HepG2 (cell line): ENCODE results near the gene PALM. TPM values are rescaled to one million over a fixed set of nuclear protein-coding genes. Genes with fewer than 3 reads are reported as not detected.
A peak's percentile ranks its signal among the peaks of the same experiment; 100 is the strongest.

ENCODE experiments used
- CENPT ChIP-seq: sonication (generic); formaldehyde crosslinking; IDR thresholded peaks from 2 replicates; pipeline ENCODE4 v1.8.0; 2022; ENCODE audit warnings: low read depth, mild to moderate bottlenecking, moderate library complexity, missing genetic modification reagents
- NCOA1 ChIP-seq: sonication (generic); formaldehyde crosslinking; IDR thresholded peaks from 2 replicates; pipeline ENCODE4 v1.9.0; 2021; ENCODE audit warnings: missing genetic modification reagents
- POLR2AphosphoS5 ChIP-seq: IDR thresholded peaks from 2 replicates; pipeline ENCODE4 v1.6.1; 2012; ENCODE audit warnings: low read depth, low read length
- RELA ChIP-seq: sonication (generic); formaldehyde crosslinking; IDR thresholded peaks from 2 replicates; pipeline ENCODE4 v1.4.0; 2020; ENCODE audit warnings: missing genetic modification reagents
- ZNF350 ChIP-seq: sonication (generic); formaldehyde crosslinking; IDR thresholded peaks from 2 replicates; pipeline ENCODE4 v1.4.0; 2020; ENCODE audit warnings: mild to moderate bottlenecking, low read depth, missing genetic modification reagents, borderline replicate concordance
- ZNF639 ChIP-seq: conservative IDR thresholded peaks from 2 replicates; pipeline ENCODE4 v1.6.1; 2018; ENCODE audit warnings: missing genetic modification reagents
- ZSCAN12 ChIP-seq: sonication (generic); formaldehyde crosslinking; IDR thresholded peaks from 2 replicates; pipeline ENCODE4 v1.9.0; 2021; ENCODE audit warnings: mild to moderate bottlenecking, missing genetic modification reagents
- ZSCAN9 ChIP-seq: IDR thresholded peaks from 2 replicates; pipeline ENCODE4 v1.6.1; 2016; ENCODE audit warnings: borderline replicate concordance
- polyA plus RNA-seq, 8 experiments: library from polyadenylated mRNA; depleted of rRNA in 3 of 8; stranded (reverse) in 7 of 8; unstranded in 1 of 8; fragments of >200 nt; fragmentation: Illumina TruSeq in 4 of 8; extraction: Trizol in 4 of 8; gene quantifications; 2 replicates each; pipeline versions ENCODE4 v1.2.1 to v1.2.3, GENCODE V29; 2011 to 2016; ENCODE audit warnings: low read depth in 4 of 8, missing spikeins in 1 of 8, mixed read lengths in 1 of 8; ENCODE audit not compliant: insufficient read depth in 1 of 8
- total RNA-seq, 5 experiments: library from RNA; depleted of rRNA; stranded (reverse); fragments of >200 nt; fragmentation: Illumina TruSeq; extraction: Trizol; gene quantifications; 2 replicates each; pipeline ENCODE4 v1.2.3, GENCODE V29; 2016; ENCODE audit warnings: low read depth in 1 of 5
- TF ChIP-seq, protein P1 (sequence below): sonication (generic); formaldehyde crosslinking; IDR thresholded peaks from 2 replicates; pipeline ENCODE4 v1.5.0; 2020; ENCODE audit warnings: missing genetic modification reagents
- TF ChIP-seq, protein P2 (sequence below), 2 experiments: sonication (generic) in 1 of 2; formaldehyde crosslinking in 1 of 2; IDR thresholded peaks; 2 replicates each; pipeline versions ENCODE4 v1.5.1 to v1.6.1; 2011 to 2020; ENCODE audit warnings: borderline replicate concordance in 1 of 2, low read depth in 1 of 2, low read length in 1 of 2, mild to moderate bottlenecking in 1 of 2, missing genetic modification reagents in 1 of 2, moderate library complexity in 1 of 2
- TF ChIP-seq, protein P3 (sequence below): sonication (generic); formaldehyde crosslinking; IDR thresholded peaks from 2 replicates; pipeline ENCODE4 v1.5.0; 2020; ENCODE audit warnings: mild to moderate bottlenecking, missing genetic modification reagents, borderline replicate concordance
- TF ChIP-seq, protein P4 (sequence below): sonication (generic); formaldehyde crosslinking; IDR thresholded peaks from 2 replicates; pipeline ENCODE4 v1.8.0; 2022; ENCODE audit warnings: mild to moderate bottlenecking, missing genetic modification reagents, borderline replicate concordance

The PALM gene
- total and polyA plus RNA-seq, 2 of the 13 experiments (the other 11 are each of a cell fraction or from before 2014, with no cell fraction given): 4.0 to 9.7 TPM

DNA sequence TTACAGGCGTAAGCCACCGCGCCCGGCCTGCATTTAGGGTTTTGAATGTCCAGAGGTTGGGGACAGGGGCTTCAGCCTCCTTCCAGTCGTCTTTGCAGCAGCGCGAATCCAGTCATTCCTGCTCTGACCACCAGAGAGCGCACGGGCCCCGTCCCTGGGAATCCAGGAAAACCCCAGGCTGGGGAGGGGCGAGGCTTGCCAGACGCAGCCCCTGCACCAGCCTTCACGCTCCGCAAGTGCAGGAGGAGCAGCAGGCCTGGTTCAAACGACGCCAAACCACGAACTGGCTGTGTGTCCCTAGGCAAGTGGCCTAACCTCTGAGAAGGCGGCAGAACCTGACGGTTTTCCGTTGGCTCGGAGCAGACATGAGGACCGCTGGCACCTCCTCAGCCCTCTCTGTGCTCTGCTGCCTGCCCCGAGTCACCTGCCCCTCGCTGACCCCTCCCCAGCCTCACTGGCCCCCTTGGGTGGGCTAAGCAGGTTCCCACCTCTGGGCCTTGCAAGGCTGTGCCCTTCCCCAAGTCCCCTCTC is 43.8 kb upstream of the PALM start (continued):
- TF ChIP-seq, protein P1, sequence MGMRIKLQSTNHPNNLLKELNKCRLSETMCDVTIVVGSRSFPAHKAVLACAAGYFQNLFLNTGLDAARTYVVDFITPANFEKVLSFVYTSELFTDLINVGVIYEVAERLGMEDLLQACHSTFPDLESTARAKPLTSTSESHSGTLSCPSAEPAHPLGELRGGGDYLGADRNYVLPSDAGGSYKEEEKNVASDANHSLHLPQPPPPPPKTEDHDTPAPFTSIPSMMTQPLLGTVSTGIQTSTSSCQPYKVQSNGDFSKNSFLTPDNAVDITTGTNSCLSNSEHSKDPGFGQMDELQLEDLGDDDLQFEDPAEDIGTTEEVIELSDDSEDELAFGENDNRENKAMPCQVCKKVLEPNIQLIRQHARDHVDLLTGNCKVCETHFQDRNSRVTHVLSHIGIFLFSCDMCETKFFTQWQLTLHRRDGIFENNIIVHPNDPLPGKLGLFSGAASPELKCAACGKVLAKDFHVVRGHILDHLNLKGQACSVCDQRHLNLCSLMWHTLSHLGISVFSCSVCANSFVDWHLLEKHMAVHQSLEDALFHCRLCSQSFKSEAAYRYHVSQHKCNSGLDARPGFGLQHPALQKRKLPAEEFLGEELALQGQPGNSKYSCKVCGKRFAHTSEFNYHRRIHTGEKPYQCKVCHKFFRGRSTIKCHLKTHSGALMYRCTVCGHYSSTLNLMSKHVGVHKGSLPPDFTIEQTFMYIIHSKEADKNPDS (CRISPR knock-in tag): peak; percentile 92
- TF ChIP-seq POLR2AphosphoS5: no peak
- peak; percentile 92; the same call in 1 of the 2 replicates for TF ChIP-seq RELA
- TF ChIP-seq ZSCAN12: 0 out of 2 replicates have a peak, but pooled peaks have one; percentile 33
- TF ChIP-seq, protein P2, sequence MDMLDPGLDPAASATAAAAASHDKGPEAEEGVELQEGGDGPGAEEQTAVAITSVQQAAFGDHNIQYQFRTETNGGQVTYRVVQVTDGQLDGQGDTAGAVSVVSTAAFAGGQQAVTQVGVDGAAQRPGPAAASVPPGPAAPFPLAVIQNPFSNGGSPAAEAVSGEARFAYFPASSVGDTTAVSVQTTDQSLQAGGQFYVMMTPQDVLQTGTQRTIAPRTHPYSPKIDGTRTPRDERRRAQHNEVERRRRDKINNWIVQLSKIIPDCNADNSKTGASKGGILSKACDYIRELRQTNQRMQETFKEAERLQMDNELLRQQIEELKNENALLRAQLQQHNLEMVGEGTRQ (IDR thresholded peaks at IDR 0.05; ENCODE audit: low read depth, low read length): no peak
- TF ChIP-seq, protein P2 (CRISPR knock-in tag; IDR thresholded peaks at IDR 0.05; ENCODE audit: borderline replicate concordance): no peak; the same call in 1 of the 2 replicates
- peak; percentile 74; the same call in 1 of the 2 replicates for TF ChIP-seq ZNF639
- TF ChIP-seq, protein P3, sequence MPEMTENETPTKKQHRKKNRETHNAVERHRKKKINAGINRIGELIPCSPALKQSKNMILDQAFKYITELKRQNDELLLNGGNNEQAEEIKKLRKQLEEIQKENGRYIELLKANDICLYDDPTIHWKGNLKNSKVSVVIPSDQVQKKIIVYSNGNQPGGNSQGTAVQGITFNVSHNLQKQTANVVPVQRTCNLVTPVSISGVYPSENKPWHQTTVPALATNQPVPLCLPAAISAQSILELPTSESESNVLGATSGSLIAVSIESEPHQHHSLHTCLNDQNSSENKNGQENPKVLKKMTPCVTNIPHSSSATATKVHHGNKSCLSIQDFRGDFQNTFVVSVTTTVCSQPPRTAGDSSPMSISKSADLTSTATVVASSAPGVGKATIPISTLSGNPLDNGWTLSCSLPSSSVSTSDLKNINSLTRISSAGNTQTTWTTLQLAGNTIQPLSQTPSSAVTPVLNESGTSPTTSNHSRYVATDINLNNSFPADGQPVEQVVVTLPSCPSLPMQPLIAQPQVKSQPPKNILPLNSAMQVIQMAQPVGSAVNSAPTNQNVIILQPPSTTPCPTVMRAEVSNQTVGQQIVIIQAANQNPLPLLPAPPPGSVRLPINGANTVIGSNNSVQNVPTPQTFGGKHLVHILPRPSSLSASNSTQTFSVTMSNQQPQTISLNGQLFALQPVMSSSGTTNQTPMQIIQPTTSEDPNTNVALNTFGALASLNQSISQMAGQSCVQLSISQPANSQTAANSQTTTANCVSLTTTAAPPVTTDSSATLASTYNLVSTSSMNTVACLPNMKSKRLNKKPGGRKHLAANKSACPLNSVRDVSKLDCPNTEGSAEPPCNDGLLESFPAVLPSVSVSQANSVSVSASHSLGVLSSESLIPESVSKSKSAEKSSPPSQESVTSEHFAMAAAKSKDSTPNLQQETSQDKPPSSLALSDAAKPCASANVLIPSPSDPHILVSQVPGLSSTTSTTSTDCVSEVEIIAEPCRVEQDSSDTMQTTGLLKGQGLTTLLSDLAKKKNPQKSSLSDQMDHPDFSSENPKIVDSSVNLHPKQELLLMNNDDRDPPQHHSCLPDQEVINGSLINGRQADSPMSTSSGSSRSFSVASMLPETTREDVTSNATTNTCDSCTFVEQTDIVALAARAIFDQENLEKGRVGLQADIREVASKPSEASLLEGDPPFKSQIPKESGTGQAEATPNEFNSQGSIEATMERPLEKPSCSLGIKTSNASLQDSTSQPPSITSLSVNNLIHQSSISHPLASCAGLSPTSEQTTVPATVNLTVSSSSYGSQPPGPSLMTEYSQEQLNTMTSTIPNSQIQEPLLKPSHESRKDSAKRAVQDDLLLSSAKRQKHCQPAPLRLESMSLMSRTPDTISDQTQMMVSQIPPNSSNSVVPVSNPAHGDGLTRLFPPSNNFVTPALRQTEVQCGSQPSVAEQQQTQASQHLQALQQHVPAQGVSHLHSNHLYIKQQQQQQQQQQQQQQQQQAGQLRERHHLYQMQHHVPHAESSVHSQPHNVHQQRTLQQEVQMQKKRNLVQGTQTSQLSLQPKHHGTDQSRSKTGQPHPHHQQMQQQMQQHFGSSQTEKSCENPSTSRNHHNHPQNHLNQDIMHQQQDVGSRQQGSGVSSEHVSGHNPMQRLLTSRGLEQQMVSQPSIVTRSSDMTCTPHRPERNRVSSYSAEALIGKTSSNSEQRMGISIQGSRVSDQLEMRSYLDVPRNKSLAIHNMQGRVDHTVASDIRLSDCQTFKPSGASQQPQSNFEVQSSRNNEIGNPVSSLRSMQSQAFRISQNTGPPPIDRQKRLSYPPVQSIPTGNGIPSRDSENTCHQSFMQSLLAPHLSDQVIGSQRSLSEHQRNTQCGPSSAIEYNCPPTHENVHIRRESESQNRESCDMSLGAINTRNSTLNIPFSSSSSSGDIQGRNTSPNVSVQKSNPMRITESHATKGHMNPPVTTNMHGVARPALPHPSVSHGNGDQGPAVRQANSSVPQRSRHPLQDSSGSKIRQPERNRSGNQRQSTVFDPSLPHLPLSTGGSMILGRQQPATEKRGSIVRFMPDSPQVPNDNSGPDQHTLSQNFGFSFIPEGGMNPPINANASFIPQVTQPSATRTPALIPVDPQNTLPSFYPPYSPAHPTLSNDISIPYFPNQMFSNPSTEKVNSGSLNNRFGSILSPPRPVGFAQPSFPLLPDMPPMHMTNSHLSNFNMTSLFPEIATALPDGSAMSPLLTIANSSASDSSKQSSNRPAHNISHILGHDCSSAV (CRISPR knock-in tag): no peak
- TF ChIP-seq, protein P4, sequence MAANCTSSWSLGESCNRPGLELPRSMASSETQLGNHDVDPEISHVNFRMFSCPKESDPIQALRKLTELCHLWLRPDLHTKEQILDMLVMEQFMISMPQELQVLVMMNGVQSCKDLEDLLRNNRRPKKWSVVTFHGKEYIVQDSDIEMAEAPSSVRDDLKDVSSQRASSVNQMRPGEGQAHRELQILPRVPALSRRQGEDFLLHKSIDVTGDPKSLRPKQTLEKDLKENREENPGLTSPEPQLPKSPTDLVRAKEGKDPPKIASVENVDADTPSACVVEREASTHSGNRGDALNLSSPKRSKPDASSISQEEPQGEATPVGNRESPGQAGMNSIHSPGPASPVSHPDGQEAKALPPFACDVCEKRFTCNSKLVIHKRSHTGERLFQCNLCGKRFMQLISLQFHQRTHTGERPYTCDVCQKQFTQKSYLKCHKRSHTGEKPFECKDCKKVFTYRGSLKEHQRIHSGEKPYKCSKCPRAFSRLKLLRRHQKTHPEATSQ (CRISPR knock-in tag): 0 out of 2 replicates have a peak, but pooled peaks have one; percentile 26
- peak; percentile 37; the same call in 1 of the 2 replicates for TF ChIP-seq ZNF350
- 0 out of 2 replicates have a peak, but pooled peaks have one; percentile 73 for TF ChIP-seq CENPT (CRISPR knock-in tag)
- 0 out of 2 replicates have a peak, but pooled peaks have one; percentile 89 for TF ChIP-seq NCOA1
- TF ChIP-seq ZSCAN9 (CRISPR knock-in tag): peak; percentile 57; the same call in 1 of the 2 replicates
